GM20000 (cell line): ENCODE data around the gene TRIP4.
"Not testable (repeated sequence)": the region's sequence is repeated elsewhere in the genome, so short reads cannot be mapped to it uniquely, and the experiment has no call there.

Experiments
- DNase-seq: peaks from one replicate; pipeline ENCODE4 v3.0.0; 2012; ENCODE audit warnings: low spot score
- TF ChIP-seq, protein P1 (sequence below): IDR thresholded peaks from 2 replicates; pipeline ENCODE4 v1.5.1; 2012; ENCODE audit warnings: mild to moderate bottlenecking, control low read depth; ENCODE audit errors: extremely low read depth, missing control alignments

The TRIP4 gene

DNA sequence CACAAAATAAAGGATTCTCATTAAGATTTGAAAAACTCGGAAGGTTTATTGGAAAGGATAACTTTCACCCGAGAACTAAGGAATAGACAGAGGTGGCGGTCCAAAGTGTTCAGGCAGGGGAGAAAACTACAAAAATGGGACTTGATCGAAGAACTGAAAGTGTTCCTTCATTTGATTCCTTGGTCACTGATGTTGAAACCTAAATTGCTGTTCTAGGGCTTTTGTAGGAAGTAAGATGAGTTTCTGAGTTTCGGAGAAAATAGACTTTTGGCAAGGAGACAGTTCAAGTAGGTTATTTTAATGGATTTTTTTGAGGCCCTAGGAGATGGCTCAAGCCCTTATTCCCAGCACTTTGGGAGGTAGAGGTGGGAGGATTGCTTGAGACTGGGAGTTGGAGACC, 1.4 kb downstream of the TRIP4 start:
- TF ChIP-seq, protein P1, sequence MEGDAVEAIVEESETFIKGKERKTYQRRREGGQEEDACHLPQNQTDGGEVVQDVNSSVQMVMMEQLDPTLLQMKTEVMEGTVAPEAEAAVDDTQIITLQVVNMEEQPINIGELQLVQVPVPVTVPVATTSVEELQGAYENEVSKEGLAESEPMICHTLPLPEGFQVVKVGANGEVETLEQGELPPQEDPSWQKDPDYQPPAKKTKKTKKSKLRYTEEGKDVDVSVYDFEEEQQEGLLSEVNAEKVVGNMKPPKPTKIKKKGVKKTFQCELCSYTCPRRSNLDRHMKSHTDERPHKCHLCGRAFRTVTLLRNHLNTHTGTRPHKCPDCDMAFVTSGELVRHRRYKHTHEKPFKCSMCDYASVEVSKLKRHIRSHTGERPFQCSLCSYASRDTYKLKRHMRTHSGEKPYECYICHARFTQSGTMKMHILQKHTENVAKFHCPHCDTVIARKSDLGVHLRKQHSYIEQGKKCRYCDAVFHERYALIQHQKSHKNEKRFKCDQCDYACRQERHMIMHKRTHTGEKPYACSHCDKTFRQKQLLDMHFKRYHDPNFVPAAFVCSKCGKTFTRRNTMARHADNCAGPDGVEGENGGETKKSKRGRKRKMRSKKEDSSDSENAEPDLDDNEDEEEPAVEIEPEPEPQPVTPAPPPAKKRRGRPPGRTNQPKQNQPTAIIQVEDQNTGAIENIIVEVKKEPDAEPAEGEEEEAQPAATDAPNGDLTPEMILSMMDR, result no peak
- DNase-seq, result no peak

DNA sequence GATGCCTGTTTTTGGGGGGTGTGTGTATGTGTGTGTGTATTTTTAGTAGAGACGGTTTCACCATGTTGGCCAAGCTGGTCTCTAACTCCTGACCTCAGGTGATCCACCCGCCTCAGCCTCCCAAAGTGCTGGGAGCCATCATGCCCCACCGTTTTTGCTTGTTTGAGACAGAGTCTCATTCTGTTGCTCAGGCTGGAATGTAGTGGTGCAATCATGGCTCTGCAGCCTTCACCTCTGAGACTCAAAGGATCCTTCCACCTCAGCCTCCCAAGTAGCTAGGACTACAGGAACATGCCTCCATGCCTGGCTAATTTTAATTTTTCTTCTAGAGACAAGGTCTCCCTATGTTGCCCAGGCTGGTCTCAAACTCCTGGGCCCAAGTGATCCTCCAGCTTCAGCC, 4.8 kb downstream of the TRIP4 start:
- DNase-seq, result not testable (repeated sequence)

GRCh38 chr15:64396789-64397188, 9.2 kb downstream of the TRIP4 start:
- TF ChIP-seq, protein P1, result no peak
- DNase-seq, result no peak

DNA sequence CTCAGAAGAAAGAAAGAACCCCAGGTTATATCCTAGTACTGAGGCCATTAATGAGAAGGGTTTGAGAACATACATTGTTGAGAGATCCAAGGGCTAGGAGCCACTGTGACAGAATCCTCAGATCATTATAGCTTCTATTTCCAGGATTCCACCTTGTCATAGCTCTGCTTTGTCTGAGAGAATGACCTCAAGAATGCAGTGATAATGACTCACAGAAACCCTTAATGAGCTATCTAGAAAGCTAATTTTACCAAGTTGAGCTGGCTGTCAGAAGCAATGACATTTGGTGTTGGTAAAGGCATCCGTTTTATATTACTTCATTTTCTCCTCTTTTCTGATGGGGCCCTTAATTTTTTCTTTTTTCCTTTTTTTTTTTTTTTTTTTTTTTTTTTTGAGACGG, 10.9 kb downstream of the TRIP4 start:
- no peak for DNase-seq
- TF ChIP-seq, protein P1, result no peak

DNA sequence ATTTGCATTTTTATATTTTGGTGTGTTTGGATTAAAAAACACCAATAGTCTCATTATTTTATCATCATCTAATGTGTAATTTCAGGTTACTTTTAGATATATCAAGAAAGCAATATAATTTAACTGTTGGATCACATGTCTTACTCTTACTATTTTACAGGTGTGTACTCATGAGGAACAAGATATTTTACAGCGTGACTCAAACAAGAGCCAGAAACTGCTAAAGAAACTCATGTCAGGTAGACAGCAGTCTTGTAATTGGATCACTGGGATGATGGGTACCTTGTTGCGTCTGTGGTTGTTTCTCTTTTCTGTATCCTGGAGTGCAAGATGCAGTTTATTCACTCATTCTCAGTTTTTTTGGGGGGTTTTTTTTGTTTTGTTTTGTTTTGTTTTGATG, 12.9 kb downstream of the TRIP4 start:
- no peak for DNase-seq
- TF ChIP-seq, protein P1, result no peak

GRCh38 chr15:64412216-64412615, 24.6 kb downstream of the TRIP4 start:
- TF ChIP-seq, protein P1, result no peak

GRCh38 chr15:64422697-64423096, 35.1 kb downstream of the TRIP4 start:
- DNase-seq, result no peak
- TF ChIP-seq, protein P1, result no peak

More at GRCh38 chr15:64412216-64412615, 24.6 kb downstream of the TRIP4 start:
- DNase-seq, result no peak

GRCh38 chr15:64423970-64424369, 36.3 kb downstream of the TRIP4 start:
- TF ChIP-seq, protein P1, result no peak
- DNase-seq, result peak; percentile 47
